Measurements from ENCODE around the gene SUGT1.
"Not testable (repeated sequence)": the region's sequence is repeated elsewhere in the genome, so short reads cannot be mapped to it uniquely, and the experiment has no call there.

Gene SUGT1

DNA sequence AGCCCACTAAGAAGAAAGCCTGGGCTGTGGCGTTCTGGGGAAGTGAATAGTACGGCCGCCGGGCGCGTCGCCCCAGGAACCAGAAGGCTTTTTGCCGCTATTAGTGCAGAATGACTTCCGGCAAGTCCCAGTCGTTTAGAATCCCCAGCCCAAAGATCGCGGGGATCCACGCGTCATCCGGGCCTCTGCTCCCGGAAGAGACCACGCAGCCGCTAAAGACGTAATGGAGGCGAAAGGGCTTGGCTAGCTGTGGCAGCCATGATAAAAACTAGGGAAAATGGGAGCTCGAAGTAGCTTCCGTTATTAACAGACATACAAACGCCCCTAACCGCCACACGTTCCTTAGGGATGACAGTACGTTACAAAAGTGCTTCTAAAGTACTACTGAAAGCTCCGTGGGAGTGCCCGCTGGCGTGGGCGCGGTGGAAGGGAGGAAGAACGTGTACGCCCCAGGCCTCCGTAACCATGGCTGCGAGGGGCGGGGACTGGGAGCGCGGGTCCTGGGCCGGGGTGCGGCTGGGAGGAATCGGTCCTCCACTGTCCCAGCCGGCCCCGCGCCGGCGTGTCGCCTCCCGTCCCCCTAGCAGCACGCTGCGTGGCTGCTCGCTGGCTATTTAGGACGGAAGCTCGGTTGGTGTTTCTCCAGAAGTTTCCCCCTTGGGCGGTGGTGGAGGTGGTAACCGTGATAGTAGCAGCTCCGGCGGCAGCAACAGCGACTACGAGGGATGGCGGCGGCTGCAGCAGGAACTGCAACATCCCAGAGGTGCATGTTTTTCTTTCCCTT is at the start of gene SUGT1:
SUGT1 (plus strand) TSS at position 641 of the 784 bp plus-strand sequence; CDS start at position 726, 85 bp downstream.
- peak; percentile 99 for DNase-seq

DNA sequence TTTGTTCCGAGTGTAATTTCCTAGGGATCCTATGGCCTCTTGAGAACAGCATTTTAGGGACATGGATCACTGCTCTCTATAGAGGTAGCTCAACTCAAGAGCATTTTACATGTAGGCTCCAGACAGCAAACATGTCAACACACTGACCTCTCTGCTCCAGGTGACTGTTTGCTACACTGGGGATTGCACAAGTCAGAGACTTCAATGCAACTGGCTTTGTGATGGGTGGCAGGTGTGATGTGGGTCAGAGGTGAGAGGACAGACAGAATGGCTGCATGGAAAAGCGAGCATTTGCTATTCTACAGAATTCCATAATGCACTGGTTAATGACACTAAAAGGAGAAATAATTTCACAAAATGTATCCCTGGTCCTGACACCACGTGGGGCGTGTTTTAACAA is 49.3 kb upstream of the SUGT1 start:
- DNase-seq, result not testable (repeated sequence)

DNA sequence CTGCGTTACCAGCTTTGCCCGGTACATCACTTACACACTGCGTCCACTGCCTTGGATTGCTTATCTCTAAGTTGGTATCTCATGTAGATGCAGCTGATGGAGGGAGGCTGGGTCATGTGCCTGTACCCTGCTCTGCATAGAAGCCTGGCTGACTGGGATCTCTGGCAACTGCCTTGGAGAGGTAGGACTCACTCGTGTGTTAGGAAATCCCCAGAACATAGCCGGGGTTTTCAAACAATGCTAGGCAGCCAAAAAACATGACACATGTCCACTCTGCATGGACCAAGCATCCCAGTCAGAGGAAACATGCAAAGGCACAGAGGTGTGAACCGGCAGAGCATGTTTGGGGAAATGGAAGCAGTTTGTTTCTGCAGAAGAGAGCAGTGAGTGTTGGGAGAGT is 46.5 kb upstream of the SUGT1 start:
- DNase-seq, result not testable (repeated sequence)

DNA sequence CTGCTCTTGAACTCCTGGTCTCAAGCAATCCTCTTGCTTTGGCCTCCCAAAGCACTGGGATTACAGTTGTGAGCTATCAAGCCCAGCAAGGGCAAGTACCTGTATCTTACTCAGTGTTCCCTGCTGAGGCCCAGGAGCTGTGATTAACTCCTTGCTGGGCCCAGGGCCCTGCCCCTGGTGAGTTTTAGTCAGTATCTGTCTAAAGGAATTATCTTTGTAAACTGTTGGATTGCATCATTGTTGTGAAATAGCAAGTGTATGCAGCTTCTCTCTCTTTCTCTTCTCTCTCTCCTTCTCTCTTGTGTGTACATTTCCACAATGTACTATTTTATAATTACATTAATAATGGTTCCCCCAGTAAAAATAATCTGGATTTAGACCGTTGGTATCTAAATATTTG is 45.8 kb upstream of the SUGT1 start:
- peak; percentile 24 for DNase-seq

DNA sequence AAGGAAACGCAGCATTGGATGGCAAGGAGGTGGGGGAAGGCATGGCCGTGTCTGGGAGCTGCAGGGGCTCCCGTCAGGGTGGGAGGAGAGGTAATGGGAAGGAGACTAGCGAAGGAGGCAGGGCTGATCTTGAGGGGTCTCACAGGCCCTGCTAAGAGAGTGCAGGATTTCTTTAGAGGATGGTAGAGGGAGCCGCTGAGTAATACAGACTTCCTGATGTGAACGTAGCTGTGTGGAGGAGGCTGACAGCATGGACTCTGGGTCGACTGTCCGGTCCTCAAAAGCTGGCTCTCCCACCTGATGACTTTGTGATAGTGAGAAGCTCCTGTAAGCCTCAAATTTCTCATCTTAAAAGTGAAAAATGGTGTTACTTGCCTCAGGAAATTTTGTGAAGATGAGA is 44.5 kb upstream of the SUGT1 start:
- not testable (repeated sequence) for DNase-seq

DNA sequence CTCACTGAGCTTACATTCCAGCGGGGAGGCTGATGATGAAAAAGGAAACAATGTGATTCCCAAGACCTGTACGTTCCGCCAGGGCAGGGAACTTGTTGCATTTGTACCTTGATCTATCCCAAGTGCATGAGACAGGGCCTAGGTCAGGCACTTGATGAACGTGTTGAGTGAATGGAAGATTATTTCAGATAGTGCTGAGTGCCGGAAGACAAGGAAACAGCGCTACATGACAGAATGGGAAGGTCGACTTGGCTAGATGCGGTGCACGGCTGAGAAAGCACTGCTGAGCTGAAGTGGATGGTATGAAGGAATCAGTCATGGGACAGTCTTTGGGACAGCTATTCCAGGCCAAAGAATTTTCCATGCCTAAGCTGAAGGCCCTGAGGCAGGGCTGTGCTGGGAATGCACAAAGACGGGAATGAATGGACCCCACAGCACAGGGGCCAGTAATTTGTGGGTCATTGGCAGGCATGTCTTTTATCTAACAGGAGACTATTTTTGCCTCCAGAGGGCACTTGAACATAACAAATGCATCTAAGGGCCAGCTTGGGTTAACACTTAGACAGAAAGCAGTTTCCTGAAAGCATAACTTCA is 43.5 kb upstream of the SUGT1 start:
- not testable (repeated sequence) for DNase-seq

DNA sequence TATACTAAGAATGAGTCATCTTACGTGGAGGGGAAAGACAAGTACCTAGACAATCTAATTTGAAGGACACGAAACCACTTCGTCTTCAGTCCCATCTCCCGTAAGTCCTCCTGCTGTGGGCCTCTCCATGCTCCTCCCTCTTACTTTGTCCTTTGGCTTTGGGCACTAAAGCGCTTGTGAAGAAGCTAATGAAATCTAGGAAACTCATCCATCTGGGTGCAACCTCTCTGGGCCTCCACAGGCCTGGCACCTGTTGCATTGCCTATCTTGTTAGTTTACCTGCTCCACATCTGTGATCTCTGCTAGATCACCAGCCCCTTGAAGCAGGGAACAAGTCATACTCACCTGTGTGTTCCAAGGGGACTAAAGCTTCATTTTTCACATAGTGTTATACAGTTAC is 42.5 kb upstream of the SUGT1 start:
- not testable (repeated sequence) for DNase-seq

DNA sequence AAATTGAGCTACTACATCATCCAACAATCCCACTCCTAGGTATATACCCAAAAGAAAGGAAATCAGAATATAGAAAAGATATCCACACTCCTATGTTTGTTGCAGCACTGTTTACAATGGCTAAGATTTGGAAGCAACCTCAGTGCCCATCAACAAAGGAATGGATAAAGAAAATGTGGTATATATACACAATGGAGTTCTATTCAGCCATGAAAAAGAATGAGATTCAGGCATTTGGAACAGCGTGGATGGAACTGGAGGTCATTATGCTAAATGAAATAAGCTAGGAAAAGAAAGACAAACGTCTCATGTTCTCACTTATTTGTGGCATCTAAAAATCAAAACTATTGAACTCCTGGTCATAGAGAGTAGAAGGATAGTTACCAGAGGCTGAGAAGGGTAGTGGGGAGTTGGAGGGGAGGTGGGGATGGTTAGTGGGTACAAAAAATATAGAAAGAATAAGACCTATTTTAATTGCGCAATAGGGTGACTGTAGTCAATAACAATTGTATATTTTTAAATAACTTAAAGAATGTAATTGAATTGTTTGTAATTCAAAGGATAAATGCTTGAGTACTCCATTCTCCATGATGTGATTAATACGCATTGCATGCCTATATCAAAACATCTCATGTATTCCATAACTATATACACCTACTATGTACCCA is 37.4 kb upstream of the SUGT1 start:
- no peak for DNase-seq

DNA sequence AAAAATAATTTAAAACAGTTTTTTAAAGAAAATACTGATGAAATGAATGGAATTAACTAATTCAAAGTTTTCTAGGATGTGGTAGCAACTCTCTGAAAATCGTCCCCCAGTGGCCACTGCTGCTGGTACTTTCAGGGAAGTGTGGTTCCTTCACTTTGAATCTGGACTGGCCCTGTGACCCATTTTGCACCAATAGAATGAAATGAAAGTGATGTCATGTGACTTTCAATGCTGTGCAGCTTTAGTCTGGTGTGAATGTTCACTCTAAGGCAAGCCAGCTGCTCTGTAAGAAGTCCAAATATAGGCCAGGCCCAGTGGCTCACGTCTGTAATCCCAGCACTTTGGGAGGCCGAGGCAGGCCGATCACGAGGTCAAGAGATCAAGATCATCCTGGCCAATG is 36.8 kb upstream of the SUGT1 start:
- DNase-seq, result no peak

DNA sequence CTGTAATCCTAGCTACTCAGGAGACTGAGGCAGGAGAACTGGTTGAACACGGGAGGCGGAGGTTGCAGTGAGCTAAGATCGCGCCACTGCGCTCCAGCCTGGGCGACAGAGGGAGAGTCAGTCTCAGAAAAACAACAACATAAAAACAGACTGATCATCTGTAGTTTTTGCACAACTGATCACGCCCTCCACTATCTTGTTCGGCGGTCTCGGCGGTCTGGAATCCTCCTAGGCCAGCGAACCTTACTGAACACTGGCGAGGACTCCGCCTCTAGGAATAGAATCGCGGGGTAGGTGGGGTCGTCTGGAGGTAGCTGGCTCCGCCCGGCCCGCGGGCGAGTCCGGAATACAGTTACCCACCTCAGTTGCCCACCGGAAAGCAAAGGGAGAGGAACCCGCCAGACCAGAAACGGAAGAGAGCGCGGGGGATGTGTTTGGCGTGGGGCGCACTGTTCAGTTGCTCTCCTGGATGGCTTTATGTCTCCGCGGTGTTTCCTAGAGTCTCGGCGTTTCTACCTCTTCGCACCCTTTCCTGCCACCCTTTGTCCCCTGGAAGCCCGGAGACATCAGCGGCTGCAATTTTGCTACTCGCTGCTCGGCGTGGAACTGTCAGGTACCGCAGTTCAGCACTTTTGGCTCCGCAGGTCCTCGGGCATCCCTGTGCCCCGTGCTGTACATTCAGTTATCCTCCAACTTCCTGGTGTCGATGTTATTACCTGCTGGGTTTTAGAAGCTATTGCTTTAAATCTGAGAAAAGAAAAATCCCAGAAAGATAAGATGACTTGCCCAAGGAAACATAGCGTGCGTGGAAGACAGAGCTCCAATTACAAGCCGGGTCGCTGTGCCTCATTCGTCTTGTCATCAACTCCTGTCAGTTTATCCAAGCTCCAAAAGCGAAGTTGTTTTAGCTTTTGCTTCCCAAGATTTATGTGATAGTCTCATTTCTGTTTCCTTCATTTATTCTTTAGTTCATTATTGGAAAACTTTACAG is 35.3 kb upstream of the SUGT1 start:
- peak; percentile 84 for DNase-seq

DNA sequence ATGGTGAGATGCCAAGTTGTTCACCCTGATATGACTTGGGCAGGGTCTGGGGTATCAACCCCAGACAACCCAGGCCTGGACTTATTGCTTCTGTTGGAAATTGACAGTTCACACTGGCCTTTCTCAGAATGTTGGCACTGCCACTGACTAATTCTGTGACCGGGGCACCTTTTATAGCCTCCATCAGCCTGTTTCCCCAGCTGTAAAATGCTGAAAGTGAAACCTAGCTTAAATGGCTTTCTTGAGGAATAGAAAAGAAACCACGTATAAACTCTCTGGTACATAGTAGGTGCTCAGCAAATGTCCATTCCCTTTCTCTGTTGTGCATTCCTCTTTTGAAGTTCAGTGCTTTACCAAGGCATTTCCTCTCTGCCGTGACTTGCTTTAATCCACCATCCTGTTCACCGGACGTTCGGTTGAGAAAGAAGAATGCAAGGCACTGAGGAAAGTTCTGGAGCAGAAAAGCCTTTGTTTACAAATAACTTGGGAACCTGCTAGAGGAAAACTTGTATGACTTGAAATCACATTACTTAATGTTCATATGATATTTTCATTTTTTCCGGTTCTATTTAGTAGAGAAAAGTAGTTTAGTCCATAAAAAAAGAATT is 21.4 kb upstream of the SUGT1 start:
- DNase-seq, result not testable (repeated sequence)

DNA sequence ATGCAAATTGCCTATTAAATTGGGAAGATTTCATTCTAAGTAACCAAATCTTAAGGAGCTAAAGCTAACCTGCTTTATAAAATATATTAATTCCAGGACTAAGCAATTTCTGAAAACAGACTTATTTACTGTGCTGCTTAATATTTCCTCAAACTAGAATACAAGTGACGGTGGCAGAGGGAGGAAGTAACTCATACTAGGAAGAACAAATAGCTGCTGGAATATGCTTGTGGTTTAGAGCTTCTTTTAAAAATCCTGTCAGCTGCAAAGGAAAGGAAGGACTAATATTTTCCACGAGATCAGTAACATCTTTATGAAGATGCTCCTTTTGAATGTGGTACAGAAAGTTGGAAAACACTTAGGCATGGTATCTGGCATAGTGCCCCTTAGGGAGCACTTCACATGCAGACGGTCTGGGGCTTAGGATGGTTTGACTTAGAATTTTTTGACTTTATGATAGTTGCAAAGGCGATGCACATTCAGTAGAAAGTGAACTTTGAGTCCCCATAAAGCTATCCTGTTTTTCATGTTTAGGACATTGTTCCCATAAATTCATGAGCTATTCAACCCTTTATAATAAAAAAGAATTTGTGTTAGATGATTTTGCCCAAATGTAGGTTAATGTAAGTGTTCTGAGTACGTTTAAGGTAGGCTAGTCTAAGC is 13.8 kb upstream of the SUGT1 start:
- no peak for DNase-seq

DNA sequence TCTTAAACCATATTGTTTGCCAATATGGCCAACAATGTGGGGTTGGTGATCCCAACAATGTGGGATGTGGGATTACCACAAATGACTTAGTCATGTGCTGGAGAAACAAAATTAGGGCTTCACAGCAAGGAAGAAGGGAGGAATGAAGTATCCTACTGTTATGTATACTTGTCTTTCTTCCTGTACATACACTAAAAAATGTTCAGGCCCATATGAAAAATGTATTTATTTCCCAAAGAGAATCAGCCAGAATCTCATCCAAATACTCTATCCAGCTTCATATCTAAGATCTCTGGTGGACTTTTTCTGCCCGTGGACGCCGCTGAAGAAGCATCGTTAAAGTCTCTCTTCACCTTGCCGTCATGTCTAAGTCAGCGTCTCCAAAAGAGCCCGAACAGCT is 10.5 kb upstream of the SUGT1 start, which contains the start of gene HNRNPA1L2:
HNRNPA1L2 (plus strand) TSS at position 301 of the 400 bp plus-strand sequence; CDS start at position 363, 62 bp downstream.
- DNase-seq, result no peak

DNA sequence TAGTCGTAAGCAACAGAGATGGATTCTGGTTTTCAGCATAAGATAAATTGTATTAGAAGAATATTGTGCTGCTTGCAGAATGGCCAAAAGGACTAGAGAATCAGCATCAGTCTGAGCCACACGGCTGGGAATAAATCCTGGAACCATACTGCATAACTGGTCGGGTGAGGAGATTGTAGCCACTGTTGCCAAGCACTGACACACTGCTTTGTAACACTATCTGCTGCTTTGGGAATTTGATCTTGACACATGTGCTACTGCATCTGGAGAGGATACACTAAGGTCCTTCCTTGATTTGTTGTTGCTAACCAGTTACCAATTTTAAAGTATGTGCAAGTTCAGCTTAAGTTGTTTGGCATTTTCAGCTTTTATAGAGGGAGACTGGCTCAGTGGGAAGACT is 8.5 kb upstream of the SUGT1 start:
- no peak for DNase-seq

DNA sequence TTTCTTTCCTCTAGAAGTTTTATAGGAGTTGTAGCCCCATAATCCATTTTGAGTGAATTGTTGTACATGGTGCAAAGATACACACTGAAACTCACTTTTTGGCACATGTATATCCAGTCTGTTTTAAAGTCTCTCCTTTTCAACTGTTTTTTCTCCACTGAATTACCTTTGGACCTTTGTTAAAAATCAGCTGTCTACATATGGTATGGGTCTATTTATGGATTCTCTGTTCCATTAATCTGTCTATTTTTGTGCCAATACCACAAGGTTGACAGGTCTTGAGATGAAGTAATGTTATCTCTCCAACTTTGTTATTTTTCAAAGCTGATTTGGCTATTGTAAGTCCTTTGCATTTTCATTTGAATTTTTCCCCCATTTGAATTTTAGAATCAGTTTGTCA is 5.7 kb upstream of the SUGT1 start:
- no peak for DNase-seq

DNA sequence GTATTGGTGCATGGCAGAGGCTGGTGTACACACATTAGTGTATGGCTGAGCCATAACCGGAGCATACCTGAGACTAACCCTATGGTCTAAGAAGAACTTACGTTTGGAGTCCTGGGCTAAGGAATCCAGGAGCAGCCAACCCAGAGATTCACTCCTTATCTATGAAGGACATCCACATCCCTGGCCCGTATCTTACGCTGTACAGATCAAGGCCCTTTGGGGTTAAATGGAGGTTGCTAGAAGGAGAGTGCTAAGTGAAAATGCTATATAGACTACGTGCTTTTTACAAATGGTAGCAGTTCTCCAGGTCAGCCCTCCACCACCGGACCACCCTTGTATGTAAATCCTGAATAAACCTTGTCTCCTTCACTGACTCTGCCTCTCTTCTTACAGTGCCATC is 1.9 kb upstream of the SUGT1 start:
- no peak for DNase-seq

DNA sequence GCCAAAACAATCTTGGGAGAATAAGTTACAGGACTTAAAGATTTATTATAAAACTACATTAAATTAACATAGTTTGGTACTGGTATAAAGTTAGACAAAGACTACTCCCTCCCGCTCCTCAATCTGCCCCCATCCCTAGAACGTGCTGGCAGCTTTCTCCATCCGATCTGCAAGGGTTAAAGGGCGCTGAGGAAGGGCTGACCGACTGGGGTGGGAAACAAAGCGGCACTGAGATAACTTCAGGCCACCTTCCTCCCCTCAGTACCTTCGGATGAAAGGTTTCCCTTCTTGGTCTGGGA is 790 bp upstream of the SUGT1 start:
- no peak for DNase-seq

DNA sequence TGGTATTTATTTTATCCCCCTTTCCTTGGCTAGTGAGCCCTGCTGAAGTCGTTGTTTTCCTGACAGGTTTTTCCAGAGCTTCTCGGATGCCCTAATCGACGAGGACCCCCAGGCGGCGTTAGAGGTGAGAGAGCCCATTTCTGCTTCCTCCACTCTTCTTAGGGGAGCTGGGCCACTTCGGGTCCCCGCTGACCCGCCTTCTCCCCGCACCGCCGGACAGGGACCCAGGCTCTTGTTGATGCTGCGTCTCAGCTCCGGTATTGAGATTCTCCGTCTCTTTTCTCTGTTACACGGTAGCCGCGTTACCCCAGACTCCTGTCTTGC is 306 bp downstream of the SUGT1 start:
- no peak for DNase-seq

DNA sequence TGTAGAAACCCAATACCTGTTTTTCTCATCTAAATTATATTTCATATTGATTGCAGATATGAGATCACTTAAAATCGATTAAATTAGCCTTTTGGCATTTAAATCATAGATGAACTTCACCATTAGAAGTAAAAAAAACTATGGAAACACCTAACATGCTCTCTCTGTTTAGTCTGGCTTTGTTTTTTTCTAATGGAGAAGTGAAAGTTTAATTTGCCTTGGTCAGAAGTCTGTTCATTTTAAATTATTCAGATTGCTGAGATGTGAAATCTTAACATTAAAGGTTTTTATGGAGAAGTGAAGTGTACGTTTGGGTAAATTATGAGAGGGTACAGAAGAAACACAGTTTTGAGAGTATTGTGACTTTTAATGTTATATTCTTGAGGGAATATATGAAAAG is 6.7 kb downstream of the SUGT1 start:
- no peak for DNase-seq

DNA sequence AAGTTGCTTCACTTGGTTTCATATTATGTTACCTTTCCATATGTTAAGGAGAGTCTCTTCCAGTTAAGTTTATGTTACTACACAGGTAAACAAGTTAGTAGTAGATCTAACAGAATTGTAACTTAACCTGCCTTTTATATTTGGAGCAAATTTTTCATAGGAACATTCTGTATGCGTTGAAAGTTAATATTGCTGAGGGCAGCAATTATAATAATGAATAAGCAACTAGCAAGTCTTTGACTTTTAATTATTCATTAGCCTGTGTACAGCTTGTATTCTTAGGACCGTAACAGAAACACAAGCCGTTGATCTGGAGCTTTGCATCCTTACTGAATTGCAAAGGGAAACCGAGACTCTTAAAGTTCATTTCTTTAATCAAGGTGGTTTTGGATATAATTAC is 11.6 kb downstream of the SUGT1 start:
- no peak for DNase-seq

DNA sequence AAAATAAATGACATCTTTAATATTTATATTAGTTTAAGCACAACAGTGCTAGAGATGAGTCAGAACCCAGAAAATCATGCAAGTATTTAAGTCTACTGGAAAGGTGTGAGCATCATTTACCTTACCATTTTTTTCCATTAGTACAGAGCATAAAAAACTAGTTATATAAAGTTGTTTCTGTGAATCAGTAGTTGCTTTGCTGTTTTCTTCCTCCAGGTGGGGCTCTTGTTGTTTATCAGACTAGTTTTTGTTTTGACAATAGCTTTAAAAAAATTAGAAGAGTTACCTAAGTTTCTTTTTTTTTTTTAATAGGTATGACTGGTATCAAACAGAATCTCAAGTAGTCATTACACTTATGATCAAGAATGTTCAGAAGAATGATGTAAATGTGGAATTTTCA is 12.7 kb downstream of the SUGT1 start:
- DNase-seq, result no peak

DNA sequence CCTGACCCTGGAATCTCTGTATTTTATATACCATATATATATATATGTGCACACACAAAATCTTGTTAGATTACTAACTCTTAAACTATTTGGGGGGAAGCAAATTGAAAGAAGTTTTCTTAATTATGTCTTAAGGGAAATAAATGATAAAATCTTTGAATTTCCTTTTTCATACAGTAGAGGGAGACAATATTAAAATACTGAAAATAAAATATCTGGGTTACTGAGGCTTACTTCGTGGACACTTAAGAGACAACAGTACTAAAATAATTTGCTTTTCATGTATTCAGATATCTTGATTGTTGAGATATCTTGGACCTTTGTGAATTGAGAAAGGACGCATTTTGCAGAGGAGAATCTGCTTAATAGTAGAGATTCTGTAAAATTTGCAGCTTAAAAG is 17.0 kb downstream of the SUGT1 start:
- no peak for DNase-seq

All from NCI-H226 (cell line).